Glomerular visceral epithelial cell (primary cell): ENCODE measurements around the gene DIAPH2.
A peak's percentile ranks its signal among the peaks of the same experiment; 100 is the strongest.
"Not testable (repeated sequence)": the region's sequence is repeated elsewhere in the genome, so short reads cannot be mapped to it uniquely, and the experiment has no call there.

Experiments
- DNase-seq: peaks from one replicate; pipeline ENCODE4 v3.0.0-alpha.2; 2016; ENCODE audit errors: extremely low spot score

DIAPH2 gene

GRCh38 chrX:97380200-97380599, 695.6 kb downstream of the DIAPH2 start:
- no peak for DNase-seq

- no peak for DNase-seq
These were observed 700.0 kb downstream of the DIAPH2 start for GRCh38 chrX:97384685-97385084.

- DNase-seq, result no peak
These were observed 702.4 kb downstream of the DIAPH2 start for GRCh38 chrX:97387004-97387403.

GRCh38 chrX:97389761-97390192, 705.1 kb downstream of the DIAPH2 start:
- DNase-seq, result peak; percentile 73

- peak; percentile 23 for DNase-seq
These were observed 712.7 kb downstream of the DIAPH2 start for GRCh38 chrX:97397371-97397770.

- peak; percentile 0 for DNase-seq
These were observed 713.4 kb downstream of the DIAPH2 start for GRCh38 chrX:97398030-97398551.

- DNase-seq, result peak; percentile 13
These were observed 714.8 kb downstream of the DIAPH2 start for GRCh38 chrX:97399400-97399799.

GRCh38 chrX:97400492-97400891, 715.9 kb downstream of the DIAPH2 start:
- no peak for DNase-seq

GRCh38 chrX:97401154-97401553, 716.5 kb downstream of the DIAPH2 start:
- DNase-seq, result no peak

- no peak for DNase-seq
These were observed 717.0 kb downstream of the DIAPH2 start for GRCh38 chrX:97401586-97402136.

- DNase-seq, result no peak
These were observed 717.7 kb downstream of the DIAPH2 start for GRCh38 chrX:97402333-97402732.

GRCh38 chrX:97402903-97403302, 718.3 kb downstream of the DIAPH2 start:
- no peak for DNase-seq

GRCh38 chrX:97405031-97405660, 720.5 kb downstream of the DIAPH2 start:
- DNase-seq, result no peak

- DNase-seq, result not testable (repeated sequence)
These were observed 725.2 kb downstream of the DIAPH2 start for GRCh38 chrX:97409632-97410415.

- DNase-seq, result no peak
These were observed 731.8 kb downstream of the DIAPH2 start for GRCh38 chrX:97416461-97416860.

- DNase-seq, result no peak
These were observed 744.5 kb downstream of the DIAPH2 start for GRCh38 chrX:97429101-97429500.

- DNase-seq, result no peak
These were observed 746.6 kb downstream of the DIAPH2 start for GRCh38 chrX:97431281-97431680.

- DNase-seq, result no peak
These were observed 761.7 kb downstream of the DIAPH2 start for GRCh38 chrX:97446298-97446882.

GRCh38 chrX:97447306-97447705, 762.7 kb downstream of the DIAPH2 start:
- no peak for DNase-seq

GRCh38 chrX:97452283-97452682, 767.6 kb downstream of the DIAPH2 start:
- no peak for DNase-seq

- DNase-seq, result no peak
These were observed 777.1 kb downstream of the DIAPH2 start for GRCh38 chrX:97461763-97462162.

GRCh38 chrX:97471071-97471470, 786.4 kb downstream of the DIAPH2 start:
- no peak for DNase-seq
